A549 (cell line): Measurements from ENCODE around the gene IFT74. TPM values are rescaled to one million over a fixed set of nuclear protein-coding genes. Genes with fewer than 3 reads are reported as not detected.

ENCODE experiments used
- ATAC-seq, 2 experiments: fragments of 200-7000 bp in 1 of 2; fragments of >200 bp in 1 of 2; cut with Nextera tagmentation in 1 of 2; cut with Tn5 transposase in 1 of 2; 3 replicates each; pipeline versions ENCODE4 v1.8.0 to v1.9.1; 2018 to 2020; ENCODE audit warnings: mild to moderate bottlenecking in 1 of 2, moderate library complexity in 1 of 2
- CTCF ChIA-PET: fragments of 300-600 bp; sonication (Branson Sonifier 250); formaldehyde crosslinking; extraction: SDS; loops from one replicate; lab custom pipeline; 2021; ENCODE audit warnings: antibody characterized with exemption, inconsistent platforms; lab: Yijun Ruan, JAX
- POLR2A ChIA-PET: fragments of 350-600 bp; formaldehyde crosslinking; extraction: SDS; loops from one replicate; lab custom pipeline; 2021; ENCODE audit warnings: antibody characterized with exemption, inconsistent platforms; lab: Yijun Ruan, JAX
- DNase-seq, 2 experiments: peaks; one replicate each; pipeline versions ENCODE4 v3.0.0 to v3.0.0-alpha.2; 2011 to 2016; ENCODE audit warnings: low read depth in 1 of 2, low spot score in 1 of 2
- FAIRE-seq: peaks from 2 replicates; lab custom pipeline; 2011; peaks lifted over from hg19 to GRCh38; lab: Jason Lieb, UNC
- H3K27ac ChIP-seq, 2 experiments: fragments of >200 bp; sonication (Bioruptor Twin); formaldehyde crosslinking; 3 replicates each; pipeline ENCODE4 v1.5.1; 2016 to 2017
- H3K4me1 ChIP-seq: fragments of >200 bp; sonication (Bioruptor Twin); formaldehyde crosslinking; 3 replicates; pipeline ENCODE4 v1.6.1; 2016
- H3K4me2 ChIP-seq: fragments of >200 bp; sonication (Bioruptor Twin); formaldehyde crosslinking; 3 replicates; pipeline ENCODE4 v1.6.1; 2016
- H3K4me3 ChIP-seq: fragments of >200 bp; sonication (Bioruptor Twin); formaldehyde crosslinking; 3 replicates; pipeline ENCODE4 v1.5.1; 2016
- H3K9me3 ChIP-seq: fragments of >200 bp; sonication (Bioruptor Twin); formaldehyde crosslinking; 3 replicates; pipeline ENCODE4 v1.6.1; 2016
- CBX2 ChIP-seq: fragments of 200-600 bp; sonication (generic); IDR thresholded peaks from 2 replicates; pipeline ENCODE4 v1.6.1; 2016; ENCODE audit warnings: low read depth, mild to moderate bottlenecking, borderline replicate concordance
- CHD4 ChIP-seq: fragments of 200-600 bp; sonication (generic); IDR thresholded peaks from 2 replicates; pipeline ENCODE4 v1.6.1; 2016; ENCODE audit warnings: antibody characterized with exemption, mild to moderate bottlenecking, borderline replicate concordance
- CTCF ChIP-seq: fragments of >200 bp; sonication (Bioruptor Twin); formaldehyde crosslinking; IDR thresholded peaks from 3 replicates; pipeline ENCODE4 v1.5.1; 2016
- EHF ChIP-seq: fragments of 250-450 bp; sonication (Bioruptor Pico); IDR thresholded peaks from 2 replicates; pipeline ENCODE4 v1.5.0; 2020; ENCODE audit warnings: mild to moderate bottlenecking
- EHMT2 ChIP-seq: fragments of 200-600 bp; sonication (generic); IDR thresholded peaks from 2 replicates; pipeline ENCODE4 v1.6.1; 2016; ENCODE audit warnings: antibody characterized with exemption, low read depth, mild to moderate bottlenecking, moderate library complexity
- EP300 ChIP-seq, 2 experiments: fragments of >200 bp; sonication (Bioruptor Twin); formaldehyde crosslinking; IDR thresholded peaks; 2 replicates in 1 of 2; 3 replicates in 1 of 2; pipeline ENCODE4 v1.6.1; 2016 to 2017
- ESRRA ChIP-seq: fragments of 150-350 bp; IDR thresholded peaks from 2 replicates; pipeline ENCODE4 v1.6.1; 2014; ENCODE audit warnings: mild to moderate bottlenecking, low read length, borderline replicate concordance
- FOSB ChIP-seq: fragments of 250-450 bp; sonication (Bioruptor Pico); IDR thresholded peaks from 2 replicates; pipeline ENCODE4 v1.5.0; 2020; ENCODE audit warnings: mild to moderate bottlenecking, moderate library complexity
- GATA3 ChIP-seq: IDR thresholded peaks from 2 replicates; pipeline ENCODE4 v1.6.1; 2012; ENCODE audit warnings: borderline replicate concordance
- HDAC2 ChIP-seq: fragments of 200-600 bp; sonication (generic); IDR thresholded peaks from 2 replicates; pipeline ENCODE4 v1.6.1; 2016
- HOXB13 ChIP-seq: fragments of 250-450 bp; sonication (Bioruptor Pico); IDR thresholded peaks from 2 replicates; pipeline ENCODE4 v1.5.0; 2020; ENCODE audit warnings: low read depth, mild to moderate bottlenecking, moderate library complexity
- JUNB ChIP-seq: fragments of >200 bp; sonication (Bioruptor Twin); formaldehyde crosslinking; IDR thresholded peaks from 2 replicates; pipeline ENCODE4 v1.6.1; 2016
- KDM5A ChIP-seq: fragments of 200-600 bp; sonication (generic); IDR thresholded peaks from 2 replicates; pipeline ENCODE4 v1.6.1; 2016; ENCODE audit warnings: antibody characterized with exemption, mild to moderate bottlenecking
- NPAS2 ChIP-seq: fragments of 250-450 bp; sonication (Bioruptor Pico); IDR thresholded peaks from 2 replicates; pipeline ENCODE4 v1.8.0; 2022; ENCODE audit warnings: mild to moderate bottlenecking, moderate library complexity, borderline replicate concordance
- NR3C1 ChIP-seq: fragments of >200 bp; sonication (Bioruptor Twin); formaldehyde crosslinking; IDR thresholded peaks from 3 replicates; pipeline ENCODE4 v1.6.1; 2017
- RAD21 ChIP-seq, 2 experiments: fragments of >200 bp in 1 of 2; sonication (Bioruptor Twin) in 1 of 2; formaldehyde crosslinking in 1 of 2; IDR thresholded peaks in 1 of 2; conservative IDR thresholded peaks in 1 of 2; 2 replicates in 1 of 2; 3 replicates in 1 of 2; pipeline ENCODE4 v1.6.1; 2012 to 2018; ENCODE audit warnings: inconsistent platforms in 1 of 2
- RCOR1 ChIP-seq: fragments of 150-350 bp; IDR thresholded peaks from 2 replicates; pipeline ENCODE4 v1.6.1; 2014; ENCODE audit warnings: antibody characterized with exemption, low read length, low read depth
- SREBF2 ChIP-seq: fragments of 450-650 bp; IDR thresholded peaks from 2 replicates; pipeline ENCODE4 v1.6.1; 2014; ENCODE audit warnings: mild to moderate bottlenecking, moderate library complexity
- USF2 ChIP-seq: fragments of 450-650 bp; IDR thresholded peaks from 2 replicates; pipeline ENCODE4 v1.6.1; 2014; ENCODE audit warnings: antibody characterized with exemption
- ZC3H11A ChIP-seq: fragments of 450-650 bp; IDR thresholded peaks from 2 replicates; pipeline ENCODE4 v1.6.1; 2014; ENCODE audit warnings: antibody characterized with exemption, mild to moderate bottlenecking
- ZFP36 ChIP-seq: fragments of 450-650 bp; IDR thresholded peaks from 2 replicates; pipeline ENCODE4 v1.6.1; 2014; ENCODE audit warnings: borderline replicate concordance; ENCODE audit not compliant: partially characterized antibody
- ZSCAN20 ChIP-seq: fragments of 250-450 bp; sonication (Bioruptor Pico); IDR thresholded peaks from 2 replicates; pipeline ENCODE4 v1.8.0; 2022; ENCODE audit warnings: mild to moderate bottlenecking, moderate library complexity
- WGBS: methylation state at CpG from one replicate; pipeline ENCODE4 v1.1.6; 2017; ENCODE audit errors: missing lambda C conversion rate; 5-methylcytosine and 5-hydroxymethylcytosine counted together
- polyA plus RNA-seq, 4 experiments: library from polyadenylated mRNA; depleted of rRNA in 3 of 4; stranded (reverse); fragments of >200 nt; fragmentation: RNase III in 1 of 4; extraction: RNeasy Plus Mini Kit Qiagen cat#74134 plus additional on column Dnase treatment in 1 of 4; gene quantifications; 2 replicates in 3 of 4; 3 replicates in 1 of 4; pipeline ENCODE4 v1.2.3, GENCODE V29; 2011 to 2017

Gene IFT74
- polyA plus RNA-seq, 2 of the 4 experiments (the other 2 are of a cell fraction): 16.1 to 26.3 TPM

GRCh38 chr9:26951794-26952193, 4.4 kb upstream of the IFT74 start:
- no peaks in the 10 kb centered on the region for H3K9me3 ChIP-seq
- FAIRE-seq: no peak
- POLR2A ChIA-PET: no interaction called here

GRCh38 chr9:26954050-26954508, 2.1 kb upstream of the IFT74 start:
- POLR2A ChIA-PET: no interaction called here

More at GRCh38 chr9:26951794-26952193, 4.4 kb upstream of the IFT74 start:
- Histone ChIP-seq H3K4me2 (no peak overlapping the region), H3K4me1 (peaks cover 15% of the 10 kb centered on the region), H3K4me3 (no peak overlapping the region)
- ATAC-seq: no peak
- 52% methylated on average over 3 of the region's 3 CpGs for WGBS
- CTCF ChIA-PET: interaction anchor here (0.6 to 1.5 kb wide), 2 partner anchors 24 to 441 kb away, joined by 3 to 4 read pairs; no protein-coding TSS in a partner anchor
- TF ChIP-seq HOXB13 (CRISPR knock-in tag): no peak
- TF ChIP-seq NPAS2 (CRISPR knock-in tag): no peak
- TF ChIP-seq GATA3: no peak
- no peak for TF ChIP-seq JUNB
- TF ChIP-seq EHMT2: no peak
- TF ChIP-seq, all 56 proteins: peak for 0
- DNase-seq: no peak
- H3K27ac ChIP-seq: no peak overlapping the region

GRCh38 chr9:26955222-26955903, 849 bp upstream of the IFT74 start:
- POLR2A ChIA-PET: interaction anchor here (0.6 to 2.2 kb wide), 9 partner anchors 8 to 63 kb away, joined by 3 to 31 read pairs (median 4); partner anchors contain the start of genes CAAP1 and PLAA
- Histone ChIP-seq H3K9me3 (no peaks in the 10 kb centered on the region), H3K4me1 (peaks cover 14% of the 10 kb centered on the region; the same call in 2 of the 3 replicates), H3K4me2 (peak overlapping the region; percentile 86), H3K27ac (peak overlapping the region; percentile 90 to 93), H3K4me3 (peak overlapping the region; percentile 74)
- CTCF ChIA-PET: interaction anchor here (0.6 to 3.6 kb wide), 4 partner anchors 8 to 63 kb away, joined by 3 to 23 read pairs (median 6); partner anchors contain the start of genes CAAP1 and PLAA
- WGBS: 51% methylated on average over 4 of the region's 4 CpGs
- TF ChIP-seq ZSCAN20 (CRISPR knock-in tag) (no peak), RCOR1 (no peak), RAD21 (conservative IDR thresholded peaks at IDR 0.05 in 1 of 2, IDR thresholded peaks at IDR 0.05 in 1 of 2) (no peak), FOSB (CRISPR knock-in tag) (no peak), ESRRA (no peak), HDAC2 (no peak), ZC3H11A (no peak), EHMT2 (no peak), KDM5A (no peak), CBX2 (no peak), CTCF (no peak), HOXB13 (CRISPR knock-in tag) (no peak), EHF (no peak), SREBF2 (no peak)
- ATAC-seq (peak in 1 of 2 experiments; percentile 7; a peak in 2 of 6 replicates), FAIRE-seq (no peak), DNase-seq (no peak)

More at GRCh38 chr9:26954050-26954508, 2.1 kb upstream of the IFT74 start:
- 76% methylated on average over 3 of the region's 3 CpGs for WGBS
- DNase-seq (no peak), ATAC-seq (no peak), FAIRE-seq (no peak)
- TF ChIP-seq HDAC2: no peak
- no peak for TF ChIP-seq ESRRA
- no peak for TF ChIP-seq RCOR1
- no peak for TF ChIP-seq JUNB
- no peak for TF ChIP-seq NR3C1
- TF ChIP-seq FOSB (CRISPR knock-in tag): no peak
- TF ChIP-seq CHD4: no peak
- TF ChIP-seq ZFP36: no peak
- no peak for TF ChIP-seq EP300 (IDR thresholded peaks at IDR 0.05)
- no peak for TF ChIP-seq USF2
- CTCF ChIA-PET: interaction anchor here (2.2 kb wide), 1 partner anchor 62 kb away, joined by 8 read pairs; the partner anchor contains the start of gene CAAP1
- Histone ChIP-seq H3K9me3 (no peaks in the 10 kb centered on the region), H3K4me2 (no peak overlapping the region), H3K27ac (no peak overlapping the region), H3K4me1 (peaks cover 19% of the 10 kb centered on the region), H3K4me3 (no peak overlapping the region)
